IPS-18c (cell line): ENCODE measurements around the gene PEPD.

Experiments
- H3K4me3 ChIP-seq: 2 replicates; pipeline ENCODE4 v1.7.0; 2013; ENCODE audit warnings: low read depth, mild to moderate bottlenecking, low read length, moderate library complexity; ENCODE audit not compliant: insufficient read depth
- H3K9me3 ChIP-seq: one replicate; pipeline ENCODE4 v1.6.1; 2013; ENCODE audit warnings: mild to moderate bottlenecking, low read length, moderate library complexity; ENCODE audit not compliant: control insufficient read depth, insufficient read depth

The PEPD gene

GRCh38 chr19:33460221-33460908 is 61.2 kb downstream of the PEPD start:
- no peak overlapping the region for H3K4me3 ChIP-seq

GRCh38 chr19:33459222-33460090 is 62.1 kb downstream of the PEPD start:
- no peak overlapping the region for H3K4me3 ChIP-seq
- H3K9me3 ChIP-seq: no peaks in the 10 kb centered on the region

More at GRCh38 chr19:33460221-33460908, 61.2 kb downstream of the PEPD start:
- no peaks in the 10 kb centered on the region for H3K9me3 ChIP-seq

- H3K9me3 ChIP-seq: no peaks in the 10 kb centered on the region
Observed at GRCh38 chr19:33458807-33459206, 62.8 kb downstream of the PEPD start.

GRCh38 chr19:33458171-33458633 is 63.4 kb downstream of the PEPD start:
- Histone ChIP-seq H3K9me3 (no peaks in the 10 kb centered on the region), H3K4me3 (no peak overlapping the region)

More at GRCh38 chr19:33458807-33459206, 62.8 kb downstream of the PEPD start:
- no peak overlapping the region for H3K4me3 ChIP-seq

GRCh38 chr19:33456845-33457220 is 64.8 kb downstream of the PEPD start:
- no peak overlapping the region for H3K4me3 ChIP-seq

GRCh38 chr19:33456076-33456844 is 65.3 kb downstream of the PEPD start:
- no peaks in the 10 kb centered on the region for H3K9me3 ChIP-seq
- H3K4me3 ChIP-seq: no peak overlapping the region

More at GRCh38 chr19:33456845-33457220, 64.8 kb downstream of the PEPD start:
- no peaks in the 10 kb centered on the region for H3K9me3 ChIP-seq

- peaks cover 2% of the 10 kb centered on the region for H3K9me3 ChIP-seq
- no peak overlapping the region for H3K4me3 ChIP-seq
Observed at GRCh38 chr19:33453265-33453664, 68.3 kb downstream of the PEPD start.

GRCh38 chr19:33450689-33451088 is 70.9 kb downstream of the PEPD start:
- Histone ChIP-seq H3K9me3 (peaks cover 2% of the 10 kb centered on the region), H3K4me3 (no peak overlapping the region)

- Histone ChIP-seq H3K4me3 (no peak overlapping the region), H3K9me3 (peaks cover 2% of the 10 kb centered on the region)
Observed at GRCh38 chr19:33449799-33450198, 71.8 kb downstream of the PEPD start.

GRCh38 chr19:33448159-33448516 is 73.5 kb downstream of the PEPD start:
- Histone ChIP-seq H3K9me3 (peaks cover 2% of the 10 kb centered on the region), H3K4me3 (no peak overlapping the region)

GRCh38 chr19:33447336-33448158 is 74.0 kb downstream of the PEPD start:
- H3K9me3 ChIP-seq: peaks cover 2% of the 10 kb centered on the region
- H3K4me3 ChIP-seq: no peak overlapping the region

GRCh38 chr19:33446330-33447293 is 75.0 kb downstream of the PEPD start:
- H3K9me3 ChIP-seq: peaks cover 2% of the 10 kb centered on the region
- no peak overlapping the region for H3K4me3 ChIP-seq

- no peaks in the 10 kb centered on the region for H3K9me3 ChIP-seq
- no peak overlapping the region for H3K4me3 ChIP-seq
Observed at GRCh38 chr19:33445442-33446329, 75.9 kb downstream of the PEPD start.

GRCh38 chr19:33444562-33445441 is 76.8 kb downstream of the PEPD start:
- Histone ChIP-seq H3K4me3 (no peak overlapping the region), H3K9me3 (no peaks in the 10 kb centered on the region)
